ENCODE results near the gene C16orf95. TPM values are rescaled to one million over a fixed set of nuclear protein-coding genes. Genes with fewer than 3 reads are reported as not detected.

C16orf95 gene
- total and polyA plus RNA-seq, 7 donors: 0.36 to 6.6 (median 2.2) TPM; not detected in 1

DNA sequence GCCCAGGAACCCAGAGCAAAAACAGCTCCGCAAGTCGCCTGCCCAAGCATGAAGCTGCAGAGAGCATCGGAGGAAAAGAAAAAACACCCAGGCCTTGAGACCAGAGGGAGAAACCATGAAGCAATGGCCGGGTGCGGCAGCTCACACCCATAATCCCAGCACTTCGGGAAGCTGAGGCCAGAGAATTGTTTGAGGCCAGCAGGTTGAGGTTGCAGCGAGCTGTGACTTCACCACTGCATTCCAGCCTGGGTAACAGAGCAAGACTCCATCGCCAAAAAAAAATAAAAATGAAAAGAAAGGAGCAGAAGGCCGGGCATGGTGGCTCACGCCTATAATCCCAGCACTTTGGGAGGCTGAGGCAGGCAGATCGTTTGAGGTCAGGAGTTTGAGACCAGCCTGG lies 40.3 kb downstream of the C16orf95 start:
- Histone ChIP-seq H3K36me3 (no peaks in the 10 kb centered on the region), H3K27me3 (peaks cover 0 to 40% (median 5%) of the 10 kb centered on the region in 3 donors), H3K27ac (no peak overlapping the region), H3K9me3 (no peaks in the 10 kb centered on the region), H3K4me1 (peaks cover 0 to 2% (median 0%) of the 10 kb centered on the region in 4 donors), H3K4me3 (no peak overlapping the region)
- DNase-seq: no peak
- intact Hi-C loops (cut with DNase I): loop anchor here (10.0 kb wide), 1 partner anchor 212 kb away; no protein-coding TSS in a partner anchor
- WGBS, 2 donors: 81 to 93% methylated on average over 11 of the region's 11 CpGs
- no peak for TF ChIP-seq POLR2AphosphoS5 (IDR thresholded peaks at IDR 0.05)
- TF ChIP-seq POLR2A (IDR thresholded peaks at IDR 0.05): no peak
- TF ChIP-seq, protein P1, sequence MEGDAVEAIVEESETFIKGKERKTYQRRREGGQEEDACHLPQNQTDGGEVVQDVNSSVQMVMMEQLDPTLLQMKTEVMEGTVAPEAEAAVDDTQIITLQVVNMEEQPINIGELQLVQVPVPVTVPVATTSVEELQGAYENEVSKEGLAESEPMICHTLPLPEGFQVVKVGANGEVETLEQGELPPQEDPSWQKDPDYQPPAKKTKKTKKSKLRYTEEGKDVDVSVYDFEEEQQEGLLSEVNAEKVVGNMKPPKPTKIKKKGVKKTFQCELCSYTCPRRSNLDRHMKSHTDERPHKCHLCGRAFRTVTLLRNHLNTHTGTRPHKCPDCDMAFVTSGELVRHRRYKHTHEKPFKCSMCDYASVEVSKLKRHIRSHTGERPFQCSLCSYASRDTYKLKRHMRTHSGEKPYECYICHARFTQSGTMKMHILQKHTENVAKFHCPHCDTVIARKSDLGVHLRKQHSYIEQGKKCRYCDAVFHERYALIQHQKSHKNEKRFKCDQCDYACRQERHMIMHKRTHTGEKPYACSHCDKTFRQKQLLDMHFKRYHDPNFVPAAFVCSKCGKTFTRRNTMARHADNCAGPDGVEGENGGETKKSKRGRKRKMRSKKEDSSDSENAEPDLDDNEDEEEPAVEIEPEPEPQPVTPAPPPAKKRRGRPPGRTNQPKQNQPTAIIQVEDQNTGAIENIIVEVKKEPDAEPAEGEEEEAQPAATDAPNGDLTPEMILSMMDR (IDR thresholded peaks at IDR 0.05): no peak
- no peak for TF ChIP-seq EP300 (IDR thresholded peaks at IDR 0.05)

DNA sequence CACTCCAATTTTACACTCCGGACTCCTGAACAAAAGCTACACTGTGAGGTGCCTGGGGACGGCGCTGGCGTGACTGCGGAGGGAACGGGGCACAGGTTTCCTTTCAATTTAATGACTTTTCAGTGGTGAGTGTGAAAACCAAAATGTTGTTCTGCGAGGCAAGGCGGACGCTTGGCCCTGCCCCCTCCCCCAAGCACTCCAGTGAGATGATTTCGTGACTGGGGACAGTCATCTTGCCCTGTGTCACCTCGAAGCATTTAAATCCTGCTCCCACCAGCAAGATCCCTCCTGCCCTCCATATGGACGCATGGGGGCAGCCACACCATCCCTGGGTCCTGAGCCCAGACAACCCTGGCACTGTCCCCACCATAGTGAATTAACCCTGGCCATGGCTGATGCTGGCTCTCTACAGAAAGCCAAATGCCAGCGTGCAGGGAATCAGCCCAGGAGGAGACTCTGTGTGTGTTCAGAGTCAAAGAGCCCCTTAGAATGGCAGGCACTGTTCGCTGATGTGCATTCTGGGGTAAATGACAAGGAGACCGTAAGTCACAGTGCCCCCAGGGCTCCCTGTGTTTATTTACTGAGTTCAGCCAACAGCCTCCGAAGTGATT lies 41.0 kb downstream of the C16orf95 start:
- H3K36me3 ChIP-seq: no peaks in the 10 kb centered on the region
- intact Hi-C loops (cut with DNase I): loop anchor here (10.0 kb wide), 1 partner anchor 211 kb away; no protein-coding TSS in a partner anchor

DNA sequence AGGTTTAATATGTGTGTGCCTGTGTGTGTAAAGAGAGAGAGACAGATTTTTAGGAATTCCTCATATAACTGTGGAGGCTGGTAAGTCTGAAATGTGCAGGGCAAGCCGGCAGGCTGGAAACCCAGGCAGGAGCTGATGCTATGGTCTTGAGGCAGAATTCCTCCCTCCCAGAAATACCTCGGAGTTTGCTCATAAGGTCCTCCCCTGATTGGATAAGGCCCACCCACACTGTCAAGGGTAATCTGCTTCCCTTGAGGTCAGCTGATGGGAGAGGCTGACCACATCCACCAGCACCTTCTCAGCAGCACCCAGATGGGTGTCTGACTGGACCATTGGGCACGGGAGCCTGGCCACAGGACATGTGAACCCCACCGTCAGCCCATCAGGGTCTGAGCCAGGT lies 42.4 kb downstream of the C16orf95 start:
- intact Hi-C loops (cut with DNase I): loop anchor here (10.0 kb wide), 1 partner anchor 210 kb away; no protein-coding TSS in a partner anchor
- TF ChIP-seq POLR2A (IDR thresholded peaks at IDR 0.05) (no peak), POLR2AphosphoS5 (IDR thresholded peaks at IDR 0.05) (no peak), EP300 (IDR thresholded peaks at IDR 0.05) (no peak)
- TF ChIP-seq, protein P1 (IDR thresholded peaks at IDR 0.05): no peak
- Histone ChIP-seq H3K36me3 (no peaks in the 10 kb centered on the region), H3K9me3 (no peaks in the 10 kb centered on the region), H3K27me3 (peaks cover 0 to 40% (median 5%) of the 10 kb centered on the region in 3 donors), H3K4me3 (no peak overlapping the region), H3K4me1 (peaks cover 0 to 2% (median 0%) of the 10 kb centered on the region in 4 donors), H3K27ac (no peak overlapping the region)
- DNase-seq: peak; percentile 6
- WGBS, 2 donors: 87 to 89% methylated on average over 4 of the region's 4 CpGs

More for the DNA sequence above, 41.0 kb downstream of the C16orf95 start:
- Histone ChIP-seq H3K4me1 (peaks cover 0 to 2% (median 0%) of the 10 kb centered on the region in 4 donors), H3K27me3 (peaks cover 0 to 40% (median 5%) of the 10 kb centered on the region in 3 donors), H3K9me3 (no peaks in the 10 kb centered on the region), H3K27ac (no peak overlapping the region), H3K4me3 (no peak overlapping the region)
- WGBS, 2 donors: 63 to 84% methylated on average over 16 of the region's 16 CpGs
- no peak for DNase-seq
- TF ChIP-seq EP300 (IDR thresholded peaks at IDR 0.05) (no peak), POLR2A (IDR thresholded peaks at IDR 0.05) (no peak), POLR2AphosphoS5 (IDR thresholded peaks at IDR 0.05) (no peak)
- TF ChIP-seq, protein P1 (IDR thresholded peaks at IDR 0.05): no peak

DNA sequence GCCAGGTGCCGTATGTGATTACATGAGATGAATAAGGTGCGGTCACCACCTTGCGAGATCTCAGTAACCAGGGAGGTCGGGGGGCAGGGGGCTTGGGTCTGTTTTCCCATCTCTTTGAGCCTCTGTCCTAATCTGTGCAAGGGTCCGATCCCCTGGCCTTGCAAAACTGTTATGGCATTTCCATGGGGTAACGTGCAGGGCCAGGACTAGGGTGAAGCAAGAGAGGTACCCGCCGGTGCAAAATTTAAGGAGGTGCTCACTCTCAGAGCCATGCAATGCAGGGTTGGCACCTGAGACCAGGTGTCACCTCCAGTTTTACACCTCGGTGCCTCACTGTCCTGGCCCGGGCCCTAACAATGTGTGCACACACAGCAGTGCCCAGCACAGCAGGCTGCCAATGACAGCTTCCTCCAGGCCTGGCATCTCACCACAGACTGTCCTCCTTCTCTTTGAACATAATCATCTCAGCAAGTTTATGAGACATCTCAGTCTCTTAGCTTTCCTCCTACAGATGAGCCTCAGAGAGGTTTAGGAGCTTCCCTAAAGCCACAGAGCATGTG lies 43.6 kb downstream of the C16orf95 start:
- H3K9me3 ChIP-seq: peaks cover 0 to 3% (median 0%) of the 10 kb centered on the region in 4 donors
- intact Hi-C loops (cut with DNase I): loop anchor here (10.0 kb wide), 1 partner anchor 209 kb away; no protein-coding TSS in a partner anchor
- no peaks in the 10 kb centered on the region for H3K36me3 ChIP-seq
- 95 to 96% methylated on average over 10 of the region's 10 CpGs for WGBS, 2 donors
- DNase-seq: peak; percentile 18
- peaks cover 0 to 32% (median 5%) of the 10 kb centered on the region in 3 donors for H3K27me3 ChIP-seq
- no peaks in the 10 kb centered on the region for H3K4me1 ChIP-seq
- TF ChIP-seq, protein P1 (IDR thresholded peaks at IDR 0.05): no peak
- TF ChIP-seq POLR2AphosphoS5 (IDR thresholded peaks at IDR 0.05): no peak
- TF ChIP-seq EP300 (IDR thresholded peaks at IDR 0.05): no peak
- no peak for TF ChIP-seq POLR2A (IDR thresholded peaks at IDR 0.05)
- H3K27ac ChIP-seq: no peak overlapping the region
- H3K4me3 ChIP-seq: no peak overlapping the region

Data from sigmoid colon (tissue), 7 donors.